HepG2 (cell line): Measurements from ENCODE around the gene DNAH8. TPM values are rescaled to one million over a fixed set of nuclear protein-coding genes. Genes with fewer than 3 reads are reported as not detected.

Experiments
- ATAC-seq: fragments of 200-7000 bp; cut with Tn5 transposase; 3 replicates; pipeline ENCODE4 v1.9.1; 2020; ENCODE audit warnings: mild to moderate bottlenecking, moderate library complexity
- BruUV-seq: library from RNA; stranded (reverse); fragments of 400-500 nt; replicated peaks from 2 replicates; lab custom pipeline; 2021; lab: Mats Ljungman, UMichigan
- CTCF ChIA-PET: fragments of 300-600 bp; formaldehyde crosslinking; extraction: SDS; loops from one replicate; lab custom pipeline; 2021; ENCODE audit warnings: low total read pairs, inconsistent platforms, low intra/inter-chr PET ratio; lab: Yijun Ruan, JAX
- POLR2A ChIA-PET: fragments of 350-600 bp; sonication (Branson Sonifier 250); formaldehyde crosslinking; loops from one replicate; lab custom pipeline; 2020; ENCODE audit warnings: antibody characterized with exemption, inconsistent platforms; lab: Yijun Ruan, JAX
- DNase-seq: peaks from one replicate; pipeline ENCODE4 v3.0.0-alpha.2; 2015; ENCODE audit warnings: low spot score
- FAIRE-seq: peaks from 3 replicates; lab custom pipeline; 2011; peaks lifted over from hg19 to GRCh38; lab: Jason Lieb, UNC
- H2AFZ ChIP-seq: one replicate; pipeline ENCODE4 v1.6.1; 2011; ENCODE audit warnings: low read length, inconsistent platforms
- H3K27ac ChIP-seq: fragments of 300-600 bp; 3 replicates; pipeline ENCODE4 v1.8.0; 2011; ENCODE audit warnings: mixed run types, mild to moderate bottlenecking, mixed read lengths, low read length, inconsistent platforms; ENCODE audit not compliant: insufficient read depth; ENCODE audit errors: extremely low read length
- H3K27me3 ChIP-seq, 2 experiments: fragments of 200-600 bp in 1 of 2; 2 replicates in 1 of 2; 3 replicates in 1 of 2; pipeline versions ENCODE4 v1.6.0 to v1.8.0; 2011; ENCODE audit warnings: low read length in 2 of 2, mild to moderate bottlenecking in 2 of 2, moderate library complexity in 2 of 2, inconsistent platforms in 1 of 2; ENCODE audit not compliant: insufficient read depth in 2 of 2, control insufficient read depth in 1 of 2
- H3K36me3 ChIP-seq, 2 experiments: fragments of 200-600 bp in 1 of 2; replicated peaks in 1 of 2; 2 replicates in 1 of 2; 3 replicates in 1 of 2; pipeline versions ENCODE4 v1.5.1 to v1.8.0; 2011; ENCODE audit warnings: low read length in 2 of 2, inconsistent platforms in 1 of 2; ENCODE audit not compliant: insufficient read depth in 2 of 2, control insufficient read depth in 1 of 2
- H3K4me1 ChIP-seq: 2 replicates; pipeline ENCODE4 v1.5.1; 2012; ENCODE audit warnings: low read length, inconsistent platforms; ENCODE audit not compliant: insufficient read depth
- H3K4me2 ChIP-seq: 2 replicates; pipeline ENCODE4 v1.6.0; 2011; ENCODE audit warnings: low read depth, low read length, inconsistent platforms
- H3K4me3 ChIP-seq, 3 experiments: fragments of 200-600 bp in 1 of 3; sonication (generic), shearing (Covaris generic) in 1 of 3; replicated peaks in 1 of 3; 2 replicates each; pipeline ENCODE4 v1.5.1; 2011 to 2016; ENCODE audit warnings: low read length in 3 of 3, inconsistent platforms in 2 of 3, low read depth in 2 of 3, mild to moderate bottlenecking in 2 of 3, control low read depth in 1 of 3, mixed read lengths in 1 of 3; ENCODE audit not compliant: insufficient read depth in 1 of 3
- H3K79me2 ChIP-seq: one replicate; pipeline ENCODE4 v1.6.1; 2011; ENCODE audit warnings: low read length, inconsistent platforms; ENCODE audit not compliant: insufficient read depth
- H3K9ac ChIP-seq: 2 replicates; pipeline ENCODE4 v1.6.0; 2011; ENCODE audit warnings: mild to moderate bottlenecking, low read depth, low read length, inconsistent platforms; ENCODE audit not compliant: insufficient read depth
- H3K9me3 ChIP-seq: 2 replicates; pipeline ENCODE4 v1.5.1; 2012; ENCODE audit warnings: mild to moderate bottlenecking, low read length
- H4K20me1 ChIP-seq: 2 replicates; pipeline ENCODE4 v1.6.0; 2011; ENCODE audit warnings: inconsistent platforms, mild to moderate bottlenecking, low read length, moderate library complexity; ENCODE audit not compliant: insufficient read depth
- CCAR2 ChIP-seq: fragments of 200-400 bp; formaldehyde crosslinking; optimal IDR thresholded peaks from 2 replicates; pipeline ENCODE3; 2018; ENCODE audit warnings: low read depth, mild to moderate bottlenecking, low read length, moderate library complexity
- WGBS: methylation state at CpG from one replicate; pipeline ENCODE4 v1.1.6; 2017; ENCODE audit warnings: low lambda C conversion rate; 5-methylcytosine and 5-hydroxymethylcytosine counted together
- in situ Hi-C: cut with HindIII; loops from 2 replicates; pipeline ENCODE4 v1.10.0; 2017; ENCODE audit warnings: low pct_unique_long_range_greater_than_20kb; ENCODE audit not compliant: extremely low pct_ligation_motif_present
- intact Hi-C: fragments of 100-400 bp; cut with micrococcal nuclease; formaldehyde crosslinking; loops from one replicate; pipeline ENCODE4 v1.10.0; 2022; ENCODE audit not compliant: unreplicated experiment
- polyA plus RNA-seq, 8 experiments: library from polyadenylated mRNA; depleted of rRNA in 3 of 8; stranded (reverse) in 7 of 8; unstranded in 1 of 8; fragments of >200 nt; fragmentation: Illumina TruSeq in 4 of 8; extraction: Trizol in 4 of 8; gene quantifications; 2 replicates each; pipeline versions ENCODE4 v1.2.1 to v1.2.3, GENCODE V29; 2011 to 2016; ENCODE audit warnings: low read depth in 4 of 8, missing spikeins in 1 of 8, mixed read lengths in 1 of 8; ENCODE audit not compliant: insufficient read depth in 1 of 8
- total RNA-seq, 5 experiments: library from RNA; depleted of rRNA; stranded (reverse); fragments of >200 nt; fragmentation: Illumina TruSeq; extraction: Trizol; gene quantifications; 2 replicates each; pipeline ENCODE4 v1.2.3, GENCODE V29; 2016; ENCODE audit warnings: low read depth in 1 of 5
- TF ChIP-seq, protein P1 (sequence below): sonication (generic); formaldehyde crosslinking; IDR thresholded peaks from 2 replicates; pipeline ENCODE4 v1.5.0; 2020; ENCODE audit warnings: mild to moderate bottlenecking, missing genetic modification reagents, borderline replicate concordance

The DNAH8 gene
- total and polyA plus RNA-seq, 2 of the 13 experiments (the other 11 are each of a cell fraction or from before 2014, with no cell fraction given): not detected

DNA sequence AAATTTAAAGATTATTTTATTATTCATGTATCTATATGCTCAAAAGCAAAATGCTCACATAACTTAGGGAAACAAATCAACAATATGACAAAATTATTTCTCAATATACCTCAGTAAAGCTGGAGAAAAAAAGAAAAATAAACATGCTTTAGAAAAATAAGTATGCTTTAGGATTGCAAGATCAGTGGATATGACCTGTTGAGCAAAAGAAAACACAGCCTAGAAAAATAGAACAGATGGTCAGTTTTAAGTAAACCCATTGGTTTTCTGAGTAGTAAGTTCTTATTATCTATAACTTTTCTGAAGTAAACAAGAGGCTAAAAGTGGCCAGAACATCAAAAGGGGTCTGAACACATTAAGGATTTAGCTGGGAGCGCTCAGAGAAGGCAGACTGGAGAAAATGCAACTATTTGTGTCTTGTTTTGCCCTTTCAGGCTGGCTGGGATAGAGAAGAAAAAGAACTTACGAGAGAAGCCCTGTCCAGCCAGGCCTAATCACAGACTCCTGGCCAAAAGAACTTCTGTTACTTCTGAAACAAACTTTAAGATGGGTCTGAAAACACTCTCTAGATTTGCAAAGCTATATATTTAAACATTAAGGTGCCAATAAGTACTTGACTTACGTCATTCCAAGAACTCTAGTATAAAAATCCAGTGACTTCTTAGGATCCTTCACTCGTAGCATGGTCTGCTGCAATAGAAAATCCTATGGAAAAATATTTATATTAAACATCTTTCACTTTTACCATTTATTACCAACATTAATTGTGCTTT lies 28.7 kb upstream of the DNAH8 start:
- Histone ChIP-seq H3K4me1 (peaks cover 33% of the 10 kb centered on the region), H3K27ac (peak overlapping the region; percentile 17), H3K4me3 (no peak overlapping the region), H3K9me3 (no peaks in the 10 kb centered on the region), H3K27me3 (no peaks in the 10 kb centered on the region), H3K4me2 (no peak overlapping the region), H3K9ac (no peak overlapping the region), H3K36me3 (peaks cover 2 to 37% of the 10 kb centered on the region in 2 experiments), H3K79me2 (peaks cover 25% of the 10 kb centered on the region), H2AFZ (no peak overlapping the region), H4K20me1 (peaks cover 30% of the 10 kb centered on the region)
- ChIA-PET POLR2A (no interaction called here), CTCF (no interaction called here)
- DNase-seq (no peak), FAIRE-seq (no peak), ATAC-seq (no peak)
- in situ Hi-C loops (no loop called here), intact Hi-C loops (no loop called here)
- WGBS: 94% methylated on average over 4 of the region's 4 CpGs
- TF ChIP-seq CCAR2: peak; percentile 36
- TF ChIP-seq, protein P1, sequence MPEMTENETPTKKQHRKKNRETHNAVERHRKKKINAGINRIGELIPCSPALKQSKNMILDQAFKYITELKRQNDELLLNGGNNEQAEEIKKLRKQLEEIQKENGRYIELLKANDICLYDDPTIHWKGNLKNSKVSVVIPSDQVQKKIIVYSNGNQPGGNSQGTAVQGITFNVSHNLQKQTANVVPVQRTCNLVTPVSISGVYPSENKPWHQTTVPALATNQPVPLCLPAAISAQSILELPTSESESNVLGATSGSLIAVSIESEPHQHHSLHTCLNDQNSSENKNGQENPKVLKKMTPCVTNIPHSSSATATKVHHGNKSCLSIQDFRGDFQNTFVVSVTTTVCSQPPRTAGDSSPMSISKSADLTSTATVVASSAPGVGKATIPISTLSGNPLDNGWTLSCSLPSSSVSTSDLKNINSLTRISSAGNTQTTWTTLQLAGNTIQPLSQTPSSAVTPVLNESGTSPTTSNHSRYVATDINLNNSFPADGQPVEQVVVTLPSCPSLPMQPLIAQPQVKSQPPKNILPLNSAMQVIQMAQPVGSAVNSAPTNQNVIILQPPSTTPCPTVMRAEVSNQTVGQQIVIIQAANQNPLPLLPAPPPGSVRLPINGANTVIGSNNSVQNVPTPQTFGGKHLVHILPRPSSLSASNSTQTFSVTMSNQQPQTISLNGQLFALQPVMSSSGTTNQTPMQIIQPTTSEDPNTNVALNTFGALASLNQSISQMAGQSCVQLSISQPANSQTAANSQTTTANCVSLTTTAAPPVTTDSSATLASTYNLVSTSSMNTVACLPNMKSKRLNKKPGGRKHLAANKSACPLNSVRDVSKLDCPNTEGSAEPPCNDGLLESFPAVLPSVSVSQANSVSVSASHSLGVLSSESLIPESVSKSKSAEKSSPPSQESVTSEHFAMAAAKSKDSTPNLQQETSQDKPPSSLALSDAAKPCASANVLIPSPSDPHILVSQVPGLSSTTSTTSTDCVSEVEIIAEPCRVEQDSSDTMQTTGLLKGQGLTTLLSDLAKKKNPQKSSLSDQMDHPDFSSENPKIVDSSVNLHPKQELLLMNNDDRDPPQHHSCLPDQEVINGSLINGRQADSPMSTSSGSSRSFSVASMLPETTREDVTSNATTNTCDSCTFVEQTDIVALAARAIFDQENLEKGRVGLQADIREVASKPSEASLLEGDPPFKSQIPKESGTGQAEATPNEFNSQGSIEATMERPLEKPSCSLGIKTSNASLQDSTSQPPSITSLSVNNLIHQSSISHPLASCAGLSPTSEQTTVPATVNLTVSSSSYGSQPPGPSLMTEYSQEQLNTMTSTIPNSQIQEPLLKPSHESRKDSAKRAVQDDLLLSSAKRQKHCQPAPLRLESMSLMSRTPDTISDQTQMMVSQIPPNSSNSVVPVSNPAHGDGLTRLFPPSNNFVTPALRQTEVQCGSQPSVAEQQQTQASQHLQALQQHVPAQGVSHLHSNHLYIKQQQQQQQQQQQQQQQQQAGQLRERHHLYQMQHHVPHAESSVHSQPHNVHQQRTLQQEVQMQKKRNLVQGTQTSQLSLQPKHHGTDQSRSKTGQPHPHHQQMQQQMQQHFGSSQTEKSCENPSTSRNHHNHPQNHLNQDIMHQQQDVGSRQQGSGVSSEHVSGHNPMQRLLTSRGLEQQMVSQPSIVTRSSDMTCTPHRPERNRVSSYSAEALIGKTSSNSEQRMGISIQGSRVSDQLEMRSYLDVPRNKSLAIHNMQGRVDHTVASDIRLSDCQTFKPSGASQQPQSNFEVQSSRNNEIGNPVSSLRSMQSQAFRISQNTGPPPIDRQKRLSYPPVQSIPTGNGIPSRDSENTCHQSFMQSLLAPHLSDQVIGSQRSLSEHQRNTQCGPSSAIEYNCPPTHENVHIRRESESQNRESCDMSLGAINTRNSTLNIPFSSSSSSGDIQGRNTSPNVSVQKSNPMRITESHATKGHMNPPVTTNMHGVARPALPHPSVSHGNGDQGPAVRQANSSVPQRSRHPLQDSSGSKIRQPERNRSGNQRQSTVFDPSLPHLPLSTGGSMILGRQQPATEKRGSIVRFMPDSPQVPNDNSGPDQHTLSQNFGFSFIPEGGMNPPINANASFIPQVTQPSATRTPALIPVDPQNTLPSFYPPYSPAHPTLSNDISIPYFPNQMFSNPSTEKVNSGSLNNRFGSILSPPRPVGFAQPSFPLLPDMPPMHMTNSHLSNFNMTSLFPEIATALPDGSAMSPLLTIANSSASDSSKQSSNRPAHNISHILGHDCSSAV (CRISPR knock-in tag): no peak
- no TSS peak for BruUV-seq
